GM19351 (cell line): ENCODE measurements around the gene NAT16.

Experiments
- ATAC-seq: cut with Tn5 transposase; IDR thresholded peaks from one replicate; pipeline ENCODE4 v1.9.1; 2021; ENCODE audit warnings: mild to moderate bottlenecking, moderate library complexity; ENCODE audit not compliant: unreplicated experiment

Gene NAT16

GRCh38 chr7:101180130-101180755 lies at the start of gene NAT16:
TSS of gene NAT16 (minus strand) at chr7:101180293. CDS start at chr7:101174807, 5,486 bp downstream.
- ATAC-seq: no peak

- ATAC-seq: no peak
These were observed 46.6 kb upstream of the NAT16 start for GRCh38 chr7:101226721-101227120.

- no peak for ATAC-seq
These were observed 45.6 kb upstream of the NAT16 start for GRCh38 chr7:101225650-101226049.

GRCh38 chr7:101223528-101223927 lies 43.4 kb upstream of the NAT16 start:
- no peak for ATAC-seq

GRCh38 chr7:101222275-101222830 lies 42.3 kb upstream of the NAT16 start:
- no peak for ATAC-seq

GRCh38 chr7:101220295-101220694 lies 40.2 kb upstream of the NAT16 start:
- ATAC-seq: no peak

- peak; percentile 5 for ATAC-seq
These were observed 38.4 kb upstream of the NAT16 start for GRCh38 chr7:101218236-101219125.

- peak; percentile 72 for ATAC-seq
These were observed 37.5 kb upstream of the NAT16 start, which contains the start of the genes PLOD3 and ZNHIT1 for GRCh38 chr7:101217388-101218235. TSS of gene PLOD3 (minus strand) at chr7:101217581. CDS start at chr7:101217274, 307 bp downstream. TSS of gene ZNHIT1 (plus strand) at chr7:101218165. CDS start at chr7:101218196, 31 bp downstream.

GRCh38 chr7:101216860-101217387 lies 36.8 kb upstream of the NAT16 start:
- ATAC-seq: peak; percentile 19

- no peak for ATAC-seq
These were observed 36.1 kb upstream of the NAT16 start for GRCh38 chr7:101216001-101216859.

GRCh38 chr7:101212014-101212413 lies 31.9 kb upstream of the NAT16 start:
- no peak for ATAC-seq

- no peak for ATAC-seq
These were observed 31.4 kb upstream of the NAT16 start for GRCh38 chr7:101211501-101211900.

GRCh38 chr7:101210143-101210542 lies 30.1 kb upstream of the NAT16 start:
- ATAC-seq: no peak

GRCh38 chr7:101208794-101209193 lies 28.7 kb upstream of the NAT16 start:
- ATAC-seq: no peak

GRCh38 chr7:101207459-101207858 lies 27.4 kb upstream of the NAT16 start:
- ATAC-seq: no peak

- ATAC-seq: no peak
These were observed 26.6 kb upstream of the NAT16 start for GRCh38 chr7:101206665-101207042.

GRCh38 chr7:101205901-101206664 lies 26.0 kb upstream of the NAT16 start:
- no peak for ATAC-seq
